SK-N-MC (cell line): Measurements from ENCODE around the gene ASRGL1.
"Not testable (repeated sequence)": the region's sequence is repeated elsewhere in the genome, so short reads cannot be mapped to it uniquely, and the experiment has no call there.

Source experiments
- DNase-seq: peaks from one replicate; pipeline ENCODE4 v3.0.0-alpha.2; 2011; ENCODE audit warnings: low read depth, low spot score
- H3K27ac ChIP-seq: fragments of 200-600 bp; sonication (generic); 2 replicates; pipeline ENCODE4 v1.5.1; 2016; ENCODE audit warnings: mixed run types
- H3K36me3 ChIP-seq: fragments of 200-600 bp; sonication (generic); 2 replicates; pipeline ENCODE4 v1.6.1; 2017; ENCODE audit warnings: antibody characterized with exemption, low read length, mixed read lengths; ENCODE audit not compliant: insufficient read depth
- H3K4me3 ChIP-seq: fragments of 200-600 bp; sonication (generic); 2 replicates; pipeline ENCODE4 v1.5.1; 2016
- H3K9ac ChIP-seq: fragments of 200-600 bp; sonication (generic); 2 replicates; pipeline ENCODE4 v1.8.0; 2017; ENCODE audit warnings: mixed run types, mixed read lengths; ENCODE audit not compliant: insufficient read length
- H3K9me3 ChIP-seq: fragments of 200-600 bp; sonication (generic); 2 replicates; pipeline ENCODE4 v1.6.1; 2017; ENCODE audit warnings: low read depth, mild to moderate bottlenecking, antibody characterized with exemption, low read length, moderate library complexity, mixed read lengths
- EZH2 ChIP-seq: fragments of 200-600 bp; sonication (generic); IDR thresholded peaks from one replicate; pipeline ENCODE4 v1.6.1; 2017; ENCODE audit warnings: antibody characterized with exemption
- FOXP2 ChIP-seq: optimal IDR thresholded peaks from 2 replicates; pipeline ENCODE3; 2011; ENCODE audit warnings: mild to moderate bottlenecking, moderate library complexity; ENCODE audit not compliant: insufficient read depth; ENCODE audit errors: extremely low read length, control extremely low read depth
- POLR2AphosphoS5 ChIP-seq: IDR thresholded peaks from 2 replicates; pipeline ENCODE4 v1.6.1; 2012; ENCODE audit warnings: mild to moderate bottlenecking, low read depth, low read length, borderline replicate concordance

The ASRGL1 gene

DNA sequence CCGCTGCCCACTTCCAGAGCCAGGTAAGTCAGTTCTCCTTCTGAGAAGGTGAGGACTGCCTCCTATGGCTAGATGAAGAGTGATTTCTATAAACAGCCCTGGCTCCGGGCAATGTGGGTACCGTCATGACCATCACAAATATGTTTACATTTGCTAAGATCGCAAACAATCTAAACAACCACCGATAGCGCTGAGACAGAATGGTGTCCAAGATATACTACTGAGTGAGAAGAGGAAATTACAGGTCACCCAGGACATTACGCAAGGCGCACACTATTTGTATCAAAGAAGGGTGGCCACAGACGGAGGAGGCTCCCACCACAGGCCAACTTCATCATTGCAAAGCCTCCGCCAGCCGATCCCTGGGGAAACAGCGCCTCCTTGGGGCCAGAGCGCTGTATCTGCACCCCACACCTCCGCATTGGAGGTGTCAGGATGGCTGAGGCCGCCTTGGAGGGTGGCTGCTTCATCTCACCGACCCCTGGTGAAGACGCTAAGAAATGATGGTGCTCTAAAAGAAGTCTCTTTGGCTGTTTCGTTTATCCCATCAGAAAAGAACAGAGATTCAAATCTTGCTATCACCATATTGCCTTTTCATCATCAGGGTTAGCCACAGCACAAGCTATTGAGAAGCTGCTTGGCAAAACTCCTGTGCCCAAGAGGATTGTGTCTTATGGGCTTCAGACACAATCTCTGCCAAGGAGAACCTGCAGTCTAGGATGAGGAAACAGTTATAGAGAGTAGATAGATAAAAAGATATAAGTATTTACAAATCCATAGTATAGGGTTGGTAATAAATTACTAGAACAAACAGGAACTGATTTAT is 12.3 kb upstream of the ASRGL1 start:
- Histone ChIP-seq H3K36me3 (no peaks in the 10 kb centered on the region), H3K9ac (no peak overlapping the region), H3K9me3 (no peaks in the 10 kb centered on the region), H3K27ac (no peak overlapping the region), H3K4me3 (no peak overlapping the region)
- TF ChIP-seq FOXP2: no peak
- TF ChIP-seq EZH2: no peak
- no peak for TF ChIP-seq POLR2AphosphoS5
- no peak for DNase-seq

DNA sequence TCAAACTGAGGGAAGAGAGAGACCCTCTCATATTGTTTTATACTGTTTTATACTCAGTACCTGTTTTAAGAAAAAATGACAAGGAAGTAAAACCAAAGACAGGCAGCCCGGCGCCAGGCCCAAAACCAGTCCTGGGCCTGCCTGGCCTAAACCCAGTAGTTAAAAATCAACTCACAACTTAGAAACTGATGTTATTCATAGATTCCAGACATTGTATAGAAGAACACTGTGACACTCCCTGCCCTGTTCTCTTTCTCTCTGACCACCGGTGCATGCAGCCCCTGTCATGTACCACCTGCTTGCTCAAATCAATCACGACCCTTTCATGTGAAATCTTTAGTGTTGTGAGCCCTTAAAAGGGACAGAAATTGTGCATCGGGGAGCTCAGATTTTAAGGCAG is 11.5 kb upstream of the ASRGL1 start:
- not testable (repeated sequence) for H3K4me3 ChIP-seq, H3K36me3 ChIP-seq, DNase-seq, H3K9me3 ChIP-seq, H3K27ac ChIP-seq, H3K9ac ChIP-seq

DNA sequence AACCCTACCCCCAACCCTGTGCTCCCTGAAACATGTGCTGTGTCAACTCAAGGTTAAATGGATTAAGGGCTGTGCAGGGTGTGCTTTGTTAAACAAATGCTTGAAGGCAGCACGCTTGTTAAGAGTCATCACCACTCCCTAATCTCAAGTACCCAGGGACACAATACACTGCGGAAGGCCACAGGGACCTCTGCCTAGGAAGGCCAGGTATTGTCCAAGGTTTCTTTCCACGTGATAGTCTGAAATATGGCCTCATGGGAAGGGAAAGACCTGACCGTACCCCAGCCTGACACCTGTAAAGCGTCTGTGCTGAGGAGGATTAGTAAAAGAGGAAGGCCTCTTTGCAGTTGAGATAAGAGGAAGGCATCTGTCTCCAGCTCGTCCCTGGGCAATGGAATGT is 10.5 kb upstream of the ASRGL1 start:
- H3K27ac ChIP-seq, H3K36me3 ChIP-seq, H3K9me3 ChIP-seq, H3K9ac ChIP-seq, H3K4me3 ChIP-seq, DNase-seq: not testable (repeated sequence)

GRCh38 chr11:62327541-62327940 is 9.7 kb upstream of the ASRGL1 start:
- not testable (repeated sequence) for H3K36me3 ChIP-seq, H3K9me3 ChIP-seq, DNase-seq, H3K4me3 ChIP-seq, H3K9ac ChIP-seq, H3K27ac ChIP-seq

GRCh38 chr11:62331264-62331663 is 6.0 kb upstream of the ASRGL1 start:
- not testable (repeated sequence) for H3K27ac ChIP-seq, DNase-seq, H3K9ac ChIP-seq, H3K36me3 ChIP-seq, H3K9me3 ChIP-seq, H3K4me3 ChIP-seq

- no peak for DNase-seq
- H3K27ac ChIP-seq: no peak overlapping the region
- H3K4me3 ChIP-seq: no peak overlapping the region
- H3K36me3 ChIP-seq: no peaks in the 10 kb centered on the region
- no peak overlapping the region for H3K9ac ChIP-seq
- no peak for TF ChIP-seq FOXP2
- no peak for TF ChIP-seq POLR2AphosphoS5
- TF ChIP-seq EZH2: no peak
- H3K9me3 ChIP-seq: no peaks in the 10 kb centered on the region
These were observed 3.5 kb upstream of the ASRGL1 start for GRCh38 chr11:62333768-62334167.

DNA sequence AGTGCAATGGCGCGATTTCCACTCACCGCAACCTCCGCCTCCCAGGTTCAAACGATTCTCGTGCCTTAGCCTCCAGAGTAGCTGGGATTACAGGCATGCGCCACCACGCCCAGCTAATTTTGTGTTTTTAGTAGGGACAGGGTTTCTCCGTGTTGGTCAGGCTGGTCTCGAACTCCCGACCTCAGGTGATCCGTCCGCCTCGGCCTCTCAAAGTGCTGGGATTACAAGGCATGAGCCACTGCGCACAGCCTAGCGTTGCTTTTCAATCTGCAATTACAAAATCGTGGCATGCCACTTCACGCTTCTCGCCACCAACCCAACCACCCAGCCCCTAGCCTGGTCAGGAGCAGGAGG is 322 bp upstream of the ASRGL1 start:
- not testable (repeated sequence) for H3K9me3 ChIP-seq, H3K27ac ChIP-seq, DNase-seq, H3K36me3 ChIP-seq
- Histone ChIP-seq H3K9ac (peak overlapping the region; percentile 78), H3K4me3 (peak overlapping the region; percentile 90)

- H3K9ac ChIP-seq: peak overlapping the region; percentile 78
- H3K27ac ChIP-seq: no peak overlapping the region
- H3K4me3 ChIP-seq: peak overlapping the region; percentile 90
- TF ChIP-seq POLR2AphosphoS5 (no peak), EZH2 (no peak), FOXP2 (no peak)
- no peaks in the 10 kb centered on the region for H3K9me3 ChIP-seq
- DNase-seq: no peak
- H3K36me3 ChIP-seq: no peaks in the 10 kb centered on the region
These were observed 970 bp downstream of the ASRGL1 start for GRCh38 chr11:62338218-62338617.

GRCh38 chr11:62340269-62340901 is 3.1 kb downstream of the ASRGL1 start:
- no peak overlapping the region for H3K9ac ChIP-seq

More at GRCh38 chr11:62340269-62340901, 3.1 kb downstream of the ASRGL1 start:
- Histone ChIP-seq H3K36me3 (peaks cover 6% of the 10 kb centered on the region), H3K9me3 (no peaks in the 10 kb centered on the region), H3K27ac (peak overlapping the region; percentile 51; the same call in 1 of the 2 replicates), H3K4me3 (peak overlapping the region; percentile 20; the same call in 1 of the 2 replicates)
- DNase-seq: peak; percentile 47
- TF ChIP-seq FOXP2 (no peak), POLR2AphosphoS5 (no peak), EZH2 (no peak)
